CD4-positive, alpha-beta T cell treated with Interferon alpha-2 for 1 hour (primary cell): Measurements from ENCODE around the gene IPO13.
A peak's percentile ranks its signal among the peaks of the same experiment; 100 is the strongest.

Experiments
- DNase-seq, 2 donors: peaks; one replicate each; pipeline ENCODE4 v3.0.0-alpha.2; 2020 to 2022

Gene IPO13

DNA sequence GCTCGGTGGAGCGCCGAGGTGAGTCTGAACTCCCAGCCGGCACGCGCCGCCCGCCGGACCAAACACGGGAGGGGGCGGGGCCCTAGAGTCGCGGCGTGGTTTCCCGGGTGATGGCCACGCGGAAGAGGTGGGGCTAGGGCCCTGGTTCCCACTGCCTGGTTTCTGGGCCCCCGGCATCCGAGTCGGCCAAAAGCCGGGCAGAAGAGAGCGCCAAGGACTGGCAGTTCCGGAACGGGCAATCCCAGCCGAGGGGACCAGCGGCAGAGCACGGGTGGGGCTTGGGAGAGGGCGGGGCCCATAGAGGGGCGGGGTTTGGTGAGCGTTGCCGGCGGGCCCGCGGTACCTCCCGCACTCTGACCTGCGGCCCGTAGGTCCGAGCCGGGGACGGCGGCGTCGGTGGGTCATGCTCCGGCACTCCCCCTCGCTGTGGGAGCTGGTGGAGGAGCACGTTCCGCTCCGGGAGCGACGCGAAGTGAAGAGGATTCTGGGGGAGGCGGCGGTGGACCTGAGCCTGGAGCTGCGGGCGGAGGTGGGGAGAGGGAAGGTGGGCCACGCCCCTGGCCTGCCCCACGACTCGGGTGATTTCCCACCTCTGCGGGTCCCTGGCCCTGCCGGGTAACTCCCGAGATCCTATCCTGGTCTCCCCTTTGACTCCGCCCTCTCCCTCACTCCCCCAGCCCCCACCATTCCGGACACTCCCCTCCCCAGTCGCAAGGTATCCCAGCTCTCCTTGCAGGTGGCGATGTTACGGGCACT lies 44.9 kb downstream of the IPO13 start, which contains the start of gene CCDC24:
Gene CCDC24, plus strand, starts transcription at position 124 of the 756 bp plus-strand sequence. Its CDS starts 280 bp downstream, at position 404.
- DNase-seq = peak; percentile 72 to 83

DNA sequence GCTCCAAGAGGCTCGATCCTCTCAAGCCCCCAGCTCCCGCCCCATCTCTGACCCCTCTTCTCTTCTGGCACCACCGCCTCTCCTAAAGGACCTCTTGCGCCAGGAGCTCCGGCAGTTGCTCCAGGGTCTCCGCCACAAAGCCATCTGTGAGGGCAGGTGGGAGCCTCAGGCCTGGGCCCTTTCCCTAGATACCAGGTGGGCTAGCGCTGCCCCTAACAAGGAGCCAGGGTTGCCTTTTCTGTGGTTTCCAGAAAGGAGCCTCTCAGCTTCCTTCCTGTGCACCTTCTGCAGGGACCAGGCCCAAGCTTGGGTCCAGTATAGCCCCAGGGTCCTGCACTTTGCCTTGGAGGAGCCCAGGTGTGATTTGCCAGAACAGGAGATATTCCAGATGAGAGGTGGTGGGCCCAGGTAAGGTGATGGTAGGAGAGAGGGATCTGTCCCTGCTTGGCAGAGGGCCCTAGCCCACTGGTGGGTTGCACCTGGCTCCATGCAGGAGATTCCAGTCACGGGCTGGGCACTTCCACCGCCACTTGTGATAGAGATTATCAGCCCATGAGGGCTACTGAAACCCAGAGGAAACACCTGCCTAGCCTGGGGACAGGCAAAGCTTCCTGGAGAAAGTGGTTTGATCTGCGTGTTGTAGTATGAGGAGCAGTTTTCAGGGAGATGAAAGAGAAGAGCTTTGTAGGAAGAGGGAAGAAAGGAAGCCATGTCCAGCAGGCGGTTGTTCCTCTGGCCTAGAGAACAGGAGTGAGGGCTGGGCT lies 45.7 kb downstream of the IPO13 start:
- no peak for DNase-seq

DNA sequence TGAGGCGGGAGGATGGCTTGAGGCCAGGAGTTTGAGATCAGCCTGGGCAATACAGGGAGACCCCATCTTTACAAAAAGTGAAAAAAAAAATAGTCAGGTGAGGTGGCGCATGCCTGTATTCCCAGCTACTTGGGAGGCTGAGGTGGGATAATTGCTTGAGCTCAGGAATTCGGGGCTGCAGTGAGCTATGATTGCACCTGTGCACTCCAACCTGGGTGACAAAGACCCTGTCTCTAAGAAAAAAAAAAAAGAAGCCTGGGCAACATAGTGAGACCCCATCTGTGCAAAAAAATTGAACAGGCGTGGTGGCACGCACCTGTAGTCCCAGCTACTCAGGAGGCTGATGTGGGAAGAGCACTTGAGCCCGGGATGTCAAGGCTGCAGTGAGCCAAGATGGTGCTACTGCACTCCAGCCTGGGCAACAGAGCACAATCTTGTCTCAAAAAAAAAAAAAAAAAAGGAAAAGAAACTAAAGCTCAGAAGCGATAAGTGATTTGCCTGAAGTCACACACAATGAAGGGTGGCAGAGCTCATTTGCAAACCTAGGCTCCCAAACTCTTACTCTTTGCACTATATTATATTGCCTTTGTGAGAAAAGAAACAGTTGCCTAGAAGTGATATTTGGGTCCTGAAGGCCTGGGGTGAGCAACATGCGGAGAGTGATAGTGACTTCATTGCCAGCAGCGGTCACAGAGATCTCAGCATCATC lies 46.6 kb downstream of the IPO13 start:
- DNase-seq = no peak

DNA sequence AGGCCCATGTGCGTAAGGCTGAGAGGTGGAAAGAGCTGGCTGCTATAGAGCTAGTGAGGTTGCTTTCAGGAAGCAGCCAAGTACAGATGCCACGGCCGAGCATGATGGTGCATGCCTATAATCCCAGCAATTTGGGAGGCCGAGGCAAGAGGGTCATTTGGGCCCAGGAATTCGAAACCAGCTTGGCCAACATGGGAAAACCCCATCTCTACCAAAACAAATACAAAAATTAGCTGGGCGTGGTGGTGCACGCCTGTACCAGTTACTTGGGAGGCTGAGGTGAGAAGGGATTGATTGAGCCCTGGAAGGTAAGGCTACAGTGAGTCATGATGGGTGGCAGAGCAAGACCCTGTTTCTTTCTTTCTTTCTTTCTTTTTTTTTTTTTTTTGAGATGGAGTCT lies 47.3 kb downstream of the IPO13 start:
- DNase-seq = no peak

DNA sequence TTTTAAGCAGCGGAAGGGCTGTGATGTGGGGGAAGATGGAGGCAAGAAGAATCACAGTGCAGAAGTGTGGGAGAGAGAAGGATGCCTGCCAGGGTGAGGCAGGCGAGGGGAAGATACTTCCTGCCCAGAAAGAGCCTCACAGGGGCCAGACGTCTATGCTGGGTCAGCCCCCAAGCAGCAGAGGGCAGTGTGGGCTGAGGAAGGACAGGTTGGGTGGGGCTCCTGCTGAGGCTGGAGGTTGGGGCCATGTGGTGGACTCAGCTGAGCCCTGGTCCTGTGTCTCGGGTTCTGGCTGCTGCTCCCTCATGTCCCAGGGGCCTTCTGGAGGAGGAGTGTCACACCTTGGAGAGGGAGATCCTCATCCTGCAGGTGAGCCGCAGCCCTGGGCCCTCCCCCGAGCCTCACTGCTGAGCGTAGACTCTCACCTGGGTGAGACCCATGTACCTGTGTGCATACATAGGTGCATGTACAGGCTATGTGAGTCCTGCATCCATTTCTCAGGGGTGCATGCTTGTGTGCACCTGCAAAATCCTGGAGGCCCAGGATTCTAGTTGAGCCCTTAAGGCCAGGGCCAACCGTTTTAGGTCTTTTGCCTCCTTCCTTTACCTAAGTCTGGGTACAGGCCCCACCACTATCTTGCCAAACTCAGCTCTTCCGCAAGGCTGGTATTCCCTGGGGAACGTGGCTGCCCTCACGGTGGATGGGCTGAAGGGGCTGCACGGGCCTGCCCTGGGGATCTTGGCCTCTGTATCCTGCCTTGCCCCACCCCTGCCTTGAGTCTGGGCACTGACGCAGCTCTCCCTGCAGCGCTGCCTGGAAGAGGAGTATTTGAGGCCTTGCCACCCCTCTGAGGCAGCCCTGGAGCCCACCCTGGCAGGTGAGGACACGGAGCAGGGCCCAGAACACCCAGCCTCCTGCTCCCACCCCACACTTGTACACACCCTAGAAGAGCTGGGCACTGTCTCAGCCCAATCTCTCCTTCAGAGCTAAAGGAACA lies 48.3 kb downstream of the IPO13 start:
- DNase-seq = no peak

DNA sequence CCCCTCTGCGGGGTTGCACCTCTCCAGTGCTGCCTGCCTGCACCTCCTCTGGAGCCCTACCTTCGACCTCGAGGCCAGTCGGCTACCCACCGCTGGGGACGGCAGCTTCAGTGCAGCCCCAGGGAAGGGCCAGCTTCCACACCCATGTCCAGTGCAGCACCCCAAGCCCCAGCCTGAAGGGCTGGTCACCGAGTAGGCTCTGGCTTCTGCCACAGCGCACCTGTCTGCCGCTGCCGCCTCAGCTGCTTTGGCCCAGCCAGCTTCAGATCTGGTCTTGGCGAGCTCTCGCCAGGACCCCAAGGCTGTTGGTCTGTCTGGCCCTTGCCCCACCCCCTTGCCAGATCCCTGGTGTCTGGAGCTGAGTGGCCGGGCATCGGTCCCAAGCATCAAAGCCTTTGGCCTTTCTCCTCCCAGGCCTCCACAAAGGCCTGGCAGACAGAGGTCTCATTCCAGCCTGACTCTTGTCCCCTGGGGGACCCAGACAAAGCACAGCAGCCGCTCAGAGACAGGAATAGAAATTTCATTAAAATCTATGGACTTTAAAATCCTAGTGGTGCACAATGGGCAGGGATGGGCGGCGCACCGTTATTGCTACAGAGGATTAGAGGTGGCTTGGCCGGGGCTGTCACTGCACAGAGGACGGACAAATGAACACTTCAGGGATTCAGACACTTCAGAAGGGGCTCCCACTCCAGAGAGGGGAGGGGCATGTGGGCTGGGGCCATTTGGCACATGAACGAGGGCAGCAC lies 49.4 kb downstream of the IPO13 start:
- DNase-seq = no peak

DNA sequence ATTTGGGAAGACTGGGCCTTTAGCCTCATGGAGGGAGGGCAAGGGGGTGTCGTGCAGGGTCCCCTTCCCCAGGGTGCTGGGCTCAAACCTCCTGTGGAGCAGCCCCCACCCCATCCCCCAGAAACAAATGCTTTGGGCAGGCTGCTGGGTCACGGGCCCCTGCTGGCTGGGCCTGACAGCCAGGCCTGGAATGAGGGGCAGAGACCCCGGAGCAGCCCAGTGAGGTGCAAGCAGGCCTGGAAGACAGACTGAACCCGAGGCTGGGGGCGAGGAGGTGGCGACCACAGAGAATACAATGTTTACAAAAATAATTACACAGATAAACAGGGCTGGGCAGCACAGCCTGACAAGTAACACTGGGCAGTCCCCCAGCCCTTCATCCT lies 50.0 kb downstream of the IPO13 start:
- DNase-seq = no peak

DNA sequence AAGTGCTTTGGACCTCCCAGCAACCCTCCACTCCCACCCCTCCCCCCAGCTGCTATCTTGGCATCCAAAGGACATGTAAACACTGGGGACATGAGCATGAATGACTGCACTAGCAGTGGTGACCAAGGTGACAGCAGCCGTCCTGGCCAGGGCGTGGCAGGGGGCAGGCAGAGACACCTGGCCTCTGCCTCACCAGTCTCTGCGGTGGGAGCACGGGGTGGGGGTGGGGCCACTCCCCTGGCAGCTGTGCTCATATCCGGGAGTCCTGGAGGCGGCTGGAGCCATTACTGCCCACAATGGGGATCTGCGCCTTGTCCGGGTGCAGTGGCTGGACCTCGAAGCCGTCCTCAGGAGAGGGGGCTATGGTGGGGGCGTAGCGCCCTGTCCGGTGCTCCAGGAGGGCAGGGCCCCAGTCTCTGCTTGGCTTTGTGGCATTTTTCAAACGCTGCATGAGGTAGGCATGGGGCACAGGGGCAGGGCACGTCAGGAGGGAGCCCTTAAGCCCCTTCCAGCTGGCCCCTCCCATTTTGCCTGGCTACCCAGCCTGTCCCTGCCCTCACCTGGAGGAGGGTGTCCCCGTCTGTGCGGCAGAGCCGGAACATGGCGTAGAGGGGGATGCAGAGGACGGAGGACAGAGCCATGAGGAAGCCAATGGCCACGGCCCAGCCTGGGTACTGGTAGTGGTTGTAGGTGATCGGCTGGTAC lies 50.7 kb downstream of the IPO13 start:
- no peak for DNase-seq

DNA sequence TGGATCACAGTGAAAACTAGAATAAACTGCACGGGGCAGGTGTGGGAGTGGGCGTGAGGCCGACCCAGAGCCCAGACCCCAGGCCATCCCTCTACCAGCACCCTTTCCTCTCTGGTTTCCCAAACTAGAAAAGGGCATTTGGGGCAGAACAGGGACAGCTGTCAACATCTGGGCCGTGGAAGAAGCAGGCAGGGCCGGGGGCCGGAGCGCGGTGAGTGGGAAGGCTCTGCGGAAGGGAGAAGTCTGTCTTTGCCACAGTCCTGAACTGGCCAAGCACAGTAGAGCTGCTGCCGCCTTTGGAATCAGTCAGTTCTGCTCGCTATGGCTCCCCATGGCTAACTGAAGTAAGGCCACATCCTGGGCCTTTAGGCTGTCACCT lies 51.2 kb downstream of the IPO13 start:
- DNase-seq = no peak

DNA sequence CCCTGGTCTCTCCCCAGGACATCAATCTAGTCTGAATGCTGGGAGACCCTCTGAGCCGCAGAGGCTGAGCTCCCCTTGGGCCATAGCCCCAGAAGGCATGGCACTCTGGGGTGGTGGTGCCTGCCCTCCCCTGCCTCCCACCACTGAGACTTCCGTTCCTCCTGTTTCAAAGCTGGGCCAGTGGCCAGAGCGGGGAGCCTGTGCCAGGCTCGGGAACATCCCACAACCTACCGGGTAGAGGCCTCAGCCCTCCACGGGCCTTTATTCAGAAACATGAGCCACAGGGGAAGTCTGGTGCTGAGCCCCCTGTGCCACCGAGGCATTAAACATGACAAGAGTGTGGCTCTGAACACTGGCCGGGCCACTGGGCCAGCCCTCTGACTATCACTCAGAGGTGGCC lies 52.7 kb downstream of the IPO13 start:
- DNase-seq = no peak

DNA sequence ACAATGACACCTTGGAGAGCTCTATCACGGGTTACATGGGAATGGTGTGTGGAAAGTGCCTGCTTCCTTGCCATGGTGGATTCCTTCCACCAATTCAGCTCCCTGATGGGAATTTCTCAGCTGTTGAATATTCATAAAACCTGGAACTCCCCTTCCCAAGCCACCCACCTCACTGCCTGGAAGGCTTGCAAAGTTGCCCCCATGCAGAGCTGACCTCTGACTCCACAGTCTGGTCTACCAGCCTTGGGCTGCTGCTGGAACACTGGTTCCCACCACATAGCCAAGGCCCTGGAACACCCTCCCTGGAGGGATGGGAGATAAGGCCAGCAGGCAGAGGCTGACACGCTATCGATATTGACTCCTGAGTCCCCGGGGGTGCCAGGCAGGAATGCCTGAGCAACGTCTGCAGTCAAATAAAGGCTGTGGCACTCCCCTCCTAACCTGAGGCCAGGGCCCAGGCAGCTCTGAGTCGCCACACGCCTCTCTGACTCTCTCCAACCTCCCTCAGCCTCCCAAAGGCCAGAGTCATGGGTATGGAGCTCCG lies 53.4 kb downstream of the IPO13 start:
- no peak for DNase-seq

DNA sequence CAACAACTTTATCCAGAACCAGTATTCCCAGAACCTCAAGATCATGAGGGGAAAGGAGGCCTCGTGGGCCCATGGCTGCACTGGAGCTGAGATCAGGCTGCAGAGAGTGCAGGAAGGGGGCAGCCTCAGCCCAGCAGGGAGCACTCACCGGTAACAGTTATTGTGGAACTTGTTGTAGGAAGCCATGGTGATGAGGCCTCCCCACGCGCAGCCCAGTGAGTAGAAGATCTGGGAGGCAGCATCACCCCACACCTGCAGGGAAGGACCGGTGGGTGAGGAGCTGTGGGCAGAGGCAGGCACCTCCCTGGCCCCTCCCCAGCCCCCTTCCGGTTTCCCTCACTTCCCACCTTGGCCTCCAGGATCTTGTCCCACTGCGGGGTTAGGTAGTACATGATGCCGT lies 55.4 kb downstream of the IPO13 start:
- no peak for DNase-seq

DNA sequence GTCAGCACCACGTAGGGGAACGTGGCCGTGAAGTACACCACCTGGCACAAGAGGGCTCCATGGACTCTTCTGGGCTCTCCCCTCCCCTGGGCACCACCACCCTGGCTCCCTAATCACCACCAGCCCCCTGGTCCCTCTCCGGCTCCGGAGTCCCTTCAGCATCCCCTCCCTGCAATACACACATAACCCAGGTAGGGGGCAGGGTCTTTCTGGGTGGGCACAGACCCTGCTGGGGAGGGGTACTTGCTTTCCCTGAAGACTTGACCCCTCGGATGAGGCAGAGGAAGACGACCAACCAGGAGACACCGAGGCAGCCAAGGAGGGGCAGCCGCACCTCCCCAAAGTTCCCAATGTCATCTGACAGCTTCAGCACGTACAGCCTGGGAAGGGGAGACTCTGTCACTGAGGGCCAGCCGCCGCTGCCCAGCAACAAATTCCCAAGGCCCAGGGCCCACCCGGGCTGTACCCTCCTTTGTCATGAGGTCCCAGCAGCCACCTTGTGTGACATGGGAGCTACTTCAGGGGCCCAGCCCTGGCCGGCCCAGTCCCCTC lies 55.9 kb downstream of the IPO13 start:
- DNase-seq = no peak

DNA sequence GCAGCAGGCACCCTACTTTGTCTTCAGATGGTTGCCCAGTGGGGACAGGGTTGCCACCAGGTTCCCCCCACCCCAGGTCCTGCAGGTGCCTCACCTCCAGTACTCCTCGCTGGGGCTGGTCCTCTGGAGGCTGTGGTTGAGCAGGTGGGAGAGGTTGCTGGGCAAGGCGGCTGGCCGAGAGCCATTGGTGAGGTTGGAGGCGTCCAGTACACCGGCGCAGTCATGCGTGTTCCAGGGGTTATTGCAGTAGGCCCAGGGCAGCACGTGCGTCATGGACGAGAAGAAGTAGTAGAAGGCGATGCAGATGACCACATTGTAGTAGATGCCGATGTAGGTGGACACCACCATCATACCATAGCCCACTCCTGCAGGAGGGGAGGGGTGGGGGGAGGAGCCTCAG lies 61.5 kb downstream of the IPO13 start:
- no peak for DNase-seq

DNA sequence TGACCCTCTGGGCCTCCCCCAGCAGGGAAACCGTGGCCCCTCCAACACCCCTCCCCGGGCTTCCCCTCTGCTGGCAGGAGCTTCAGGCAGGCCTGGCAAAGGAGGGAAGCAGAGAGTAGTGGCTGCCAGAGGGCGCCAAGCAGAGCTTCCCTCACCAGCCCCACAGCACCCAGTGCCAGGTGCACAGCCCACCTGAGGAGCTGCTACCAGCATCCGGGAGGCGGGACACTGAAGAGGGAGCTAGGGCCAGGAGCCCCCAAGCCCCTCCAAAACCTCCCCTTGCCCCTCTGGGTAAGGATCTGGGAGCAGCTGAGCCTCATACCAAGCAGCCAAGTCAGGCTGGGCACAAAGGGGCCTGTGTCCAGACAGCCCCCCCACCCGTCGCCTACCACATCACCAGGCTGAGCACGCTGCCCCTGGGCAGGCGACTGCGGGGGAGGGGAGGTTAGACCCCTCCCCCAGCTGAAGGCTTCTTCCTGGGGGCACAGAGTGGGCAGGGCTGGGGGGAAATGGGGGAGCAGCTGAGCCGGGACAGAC lies 64.3 kb downstream of the IPO13 start:
- no peak for DNase-seq

DNA sequence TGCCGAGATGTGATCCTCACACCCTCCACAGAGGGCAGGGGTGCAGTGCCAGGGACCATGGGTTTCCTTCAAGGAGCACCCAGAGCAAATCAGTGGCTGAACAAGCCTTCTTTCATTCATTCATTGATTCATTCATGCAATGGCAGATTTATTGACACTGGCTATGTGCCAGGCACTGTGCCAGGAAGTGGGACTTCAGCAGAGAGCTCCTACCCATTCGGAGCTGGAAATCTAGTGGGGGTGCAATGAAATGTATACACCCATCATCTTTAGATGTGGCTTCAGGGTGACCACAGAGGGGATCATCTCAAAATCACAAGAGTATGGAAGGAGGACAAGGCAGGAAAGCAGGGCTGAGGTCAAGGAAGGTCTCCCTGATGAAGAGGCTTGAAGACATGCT lies 65.7 kb downstream of the IPO13 start:
- DNase-seq = no peak

DNA sequence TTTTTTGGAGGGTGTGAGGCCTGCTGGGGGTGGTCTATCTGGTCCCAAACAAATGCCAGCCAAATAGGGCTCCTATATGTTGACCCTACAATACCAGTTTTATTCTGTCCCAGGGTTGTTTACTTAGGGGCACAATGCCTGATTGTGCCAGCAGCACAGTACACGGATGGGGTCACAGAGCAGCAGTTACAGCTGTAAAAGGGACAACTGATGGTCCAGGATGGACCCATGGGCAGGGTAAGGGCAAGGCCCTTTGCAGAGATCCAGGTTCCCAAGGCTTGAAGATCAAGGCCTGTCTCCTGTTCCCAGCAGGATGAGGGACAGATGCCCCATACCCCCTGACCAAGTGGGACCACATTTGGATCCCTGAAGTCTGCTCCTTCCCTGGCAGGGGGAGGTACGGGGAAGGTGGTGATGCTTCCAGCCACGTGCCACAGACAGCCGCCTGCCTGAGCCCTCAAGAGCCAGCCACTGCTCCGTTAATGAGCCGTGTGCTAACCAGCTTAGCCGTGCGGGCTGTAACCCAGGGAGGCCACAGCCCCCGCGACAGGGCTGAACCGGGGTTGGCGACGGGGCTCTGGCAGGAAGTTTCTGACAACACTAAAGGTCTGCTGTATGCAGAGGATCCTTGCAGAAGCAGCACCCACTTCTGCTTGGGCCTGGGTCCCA lies 66.3 kb downstream of the IPO13 start:
- DNase-seq = no peak

DNA sequence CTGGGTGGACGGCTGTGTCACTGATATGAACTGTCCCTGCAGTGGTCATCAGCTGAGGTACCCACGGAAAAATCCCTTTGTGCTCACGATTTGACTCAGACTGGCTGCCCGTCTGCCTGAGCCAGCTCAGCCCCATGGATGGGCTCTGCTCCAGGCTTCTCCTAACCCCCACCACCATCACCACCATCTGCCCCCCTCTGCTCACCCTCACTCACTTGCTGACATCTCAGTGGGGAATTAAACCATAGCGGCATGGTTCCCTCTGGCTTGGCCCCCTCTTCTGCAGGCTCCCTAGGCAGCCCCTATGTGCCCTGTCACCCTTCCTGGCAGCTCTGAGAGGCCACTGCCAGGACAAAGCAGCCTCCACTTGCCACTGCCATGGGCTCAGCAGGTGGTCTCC lies 67.2 kb downstream of the IPO13 start:
- no peak for DNase-seq

DNA sequence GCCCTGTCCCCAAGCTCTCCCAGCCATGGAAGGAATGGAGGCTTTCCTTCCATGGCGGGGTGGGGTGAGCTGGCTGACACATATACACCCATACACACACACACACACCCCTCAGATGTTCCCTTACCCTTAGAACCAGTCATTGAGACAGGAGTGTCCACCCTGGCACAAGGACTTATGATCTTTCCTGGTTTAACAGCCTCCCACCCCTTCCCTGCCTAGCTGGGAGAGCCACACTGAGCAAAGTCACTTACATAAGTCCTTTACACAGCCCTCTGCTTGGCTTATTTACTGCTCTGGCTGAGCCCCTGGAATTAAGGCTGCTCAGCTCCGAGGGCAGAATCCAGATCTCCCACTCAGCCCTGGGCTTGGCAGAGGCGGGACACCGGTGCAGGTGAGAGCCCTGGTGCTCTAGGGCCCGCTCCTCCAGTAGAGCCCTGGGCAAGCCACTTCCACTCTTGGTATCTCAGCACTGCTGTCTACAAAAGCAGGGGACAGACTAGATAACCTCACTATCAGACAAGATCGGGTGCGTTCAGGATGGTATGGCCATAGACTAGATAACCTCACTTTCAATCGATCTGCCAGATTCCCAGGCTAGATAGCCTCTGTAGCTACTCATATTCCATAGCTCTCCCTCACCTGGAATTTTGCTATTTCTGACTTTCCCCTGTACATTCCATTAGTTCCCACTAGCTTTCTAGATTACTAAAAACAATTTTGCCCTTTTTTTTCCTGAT lies 67.8 kb downstream of the IPO13 start:
- no peak for DNase-seq
